OCI-LY1 (cell line): ENCODE results near the gene NEMF.
"Not testable (repeated sequence)": the region's sequence is repeated elsewhere in the genome, so short reads cannot be mapped to it uniquely, and the experiment has no call there.

Experiments used
- H2AFZ ChIP-seq: fragments of 200-600 bp; sonication (generic), shearing (Covaris generic); 2 replicates; pipeline ENCODE4 v1.6.0; 2014; ENCODE audit warnings: antibody characterized with exemption, mild to moderate bottlenecking, low read length
- H3F3A ChIP-seq: fragments of 200-600 bp; sonication (generic), shearing (Covaris generic); 2 replicates; pipeline ENCODE4 v1.6.0; 2014; ENCODE audit warnings: mild to moderate bottlenecking, antibody characterized with exemption, low read length, moderate library complexity; ENCODE audit not compliant: insufficient read depth
- H3K27ac ChIP-seq: fragments of 200-600 bp; sonication (generic); 2 replicates; pipeline ENCODE4 v1.5.1; 2014; ENCODE audit warnings: low read length, mixed run types, mild to moderate bottlenecking, low read depth; ENCODE audit not compliant: poor library complexity, severe bottlenecking
- H3K27me3 ChIP-seq: fragments of 200-600 bp; sonication (generic); 2 replicates; pipeline ENCODE4 v1.6.0; 2014; ENCODE audit warnings: antibody characterized with exemption, mild to moderate bottlenecking, low read length, moderate library complexity; ENCODE audit not compliant: insufficient read depth
- H3K36me3 ChIP-seq: fragments of 200-600 bp; sonication (generic); 2 replicates; pipeline ENCODE4 v1.6.1; 2014; ENCODE audit warnings: mild to moderate bottlenecking, antibody characterized with exemption, low read length, moderate library complexity, mixed read lengths; ENCODE audit not compliant: insufficient read depth
- H3K4me1 ChIP-seq: fragments of 200-600 bp; sonication (generic); 2 replicates; pipeline ENCODE4 v1.5.1; 2014; ENCODE audit warnings: mild to moderate bottlenecking, low read length, moderate library complexity; ENCODE audit not compliant: insufficient read depth, severe bottlenecking
- H3K4me2 ChIP-seq: fragments of 200-600 bp; sonication (generic), shearing (Covaris generic); 2 replicates; pipeline ENCODE4 v1.6.1; 2014; ENCODE audit warnings: low read length
- H3K4me3 ChIP-seq: fragments of 200-600 bp; sonication (generic); 2 replicates; pipeline ENCODE4 v1.5.1; 2014; ENCODE audit warnings: low read length, low read depth, mild to moderate bottlenecking, mixed read lengths; ENCODE audit not compliant: poor library complexity, severe bottlenecking
- H3K79me2 ChIP-seq: fragments of 200-600 bp; shearing (Covaris generic); 2 replicates; pipeline ENCODE4 v1.6.1; 2016; ENCODE audit warnings: mixed run types, low read length, mixed read lengths; ENCODE audit not compliant: insufficient read depth
- H3K9ac ChIP-seq: fragments of 200-600 bp; sonication (generic), shearing (Covaris generic); 2 replicates; pipeline ENCODE4 v1.6.1; 2014; ENCODE audit warnings: mild to moderate bottlenecking, low read length, mixed read lengths
- H3K9me2 ChIP-seq: fragments of 200-600 bp; sonication (generic), shearing (Covaris generic); 2 replicates; pipeline ENCODE4 v1.6.1; 2014; ENCODE audit warnings: low read depth, mild to moderate bottlenecking, low read length, mixed read lengths
- H3K9me3 ChIP-seq: fragments of 200-600 bp; shearing (Covaris generic); 2 replicates; pipeline ENCODE4 v1.6.1; 2014; ENCODE audit warnings: low read length, mixed read lengths
- H4K20me1 ChIP-seq: fragments of 200-600 bp; sonication (generic), shearing (Covaris generic); 2 replicates; pipeline ENCODE4 v1.6.0; 2016; ENCODE audit warnings: mild to moderate bottlenecking, low read length; ENCODE audit not compliant: insufficient read depth
- EZH2 ChIP-seq: fragments of 200-600 bp; sonication (generic), shearing (Covaris generic); IDR thresholded peaks from 2 replicates; pipeline ENCODE4 v1.8.0; 2017; ENCODE audit warnings: borderline replicate concordance, mixed run types, mild to moderate bottlenecking, antibody characterized with exemption, low read length, moderate library complexity, mixed read lengths
- TF ChIP-seq, protein P1 (sequence below): fragments of 200-600 bp; sonication (generic), shearing (Covaris generic); IDR thresholded peaks from 2 replicates; pipeline ENCODE4 v1.5.1; 2017; ENCODE audit warnings: mild to moderate bottlenecking, antibody characterized with exemption, low read length, moderate library complexity, mixed read lengths

NEMF gene

GRCh38 chr14:49745191-49745590 is 107.4 kb downstream of the NEMF start:
- H3K9me2 ChIP-seq: no peaks in the 10 kb centered on the region
- no peak overlapping the region for H3K27ac ChIP-seq
- no peaks in the 10 kb centered on the region for H3K9me3 ChIP-seq
- no peaks in the 10 kb centered on the region for H3K36me3 ChIP-seq
- H3K4me2 ChIP-seq: no peak overlapping the region
- H3K79me2 ChIP-seq: no peaks in the 10 kb centered on the region
- no peak overlapping the region for H3K4me3 ChIP-seq
- H3K27me3 ChIP-seq: no peaks in the 10 kb centered on the region
- H3F3A ChIP-seq: no peaks in the 10 kb centered on the region
- no peak overlapping the region for H3K9ac ChIP-seq
- no peak for TF ChIP-seq EZH2
- TF ChIP-seq, protein P1, sequence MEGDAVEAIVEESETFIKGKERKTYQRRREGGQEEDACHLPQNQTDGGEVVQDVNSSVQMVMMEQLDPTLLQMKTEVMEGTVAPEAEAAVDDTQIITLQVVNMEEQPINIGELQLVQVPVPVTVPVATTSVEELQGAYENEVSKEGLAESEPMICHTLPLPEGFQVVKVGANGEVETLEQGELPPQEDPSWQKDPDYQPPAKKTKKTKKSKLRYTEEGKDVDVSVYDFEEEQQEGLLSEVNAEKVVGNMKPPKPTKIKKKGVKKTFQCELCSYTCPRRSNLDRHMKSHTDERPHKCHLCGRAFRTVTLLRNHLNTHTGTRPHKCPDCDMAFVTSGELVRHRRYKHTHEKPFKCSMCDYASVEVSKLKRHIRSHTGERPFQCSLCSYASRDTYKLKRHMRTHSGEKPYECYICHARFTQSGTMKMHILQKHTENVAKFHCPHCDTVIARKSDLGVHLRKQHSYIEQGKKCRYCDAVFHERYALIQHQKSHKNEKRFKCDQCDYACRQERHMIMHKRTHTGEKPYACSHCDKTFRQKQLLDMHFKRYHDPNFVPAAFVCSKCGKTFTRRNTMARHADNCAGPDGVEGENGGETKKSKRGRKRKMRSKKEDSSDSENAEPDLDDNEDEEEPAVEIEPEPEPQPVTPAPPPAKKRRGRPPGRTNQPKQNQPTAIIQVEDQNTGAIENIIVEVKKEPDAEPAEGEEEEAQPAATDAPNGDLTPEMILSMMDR: no peak
- H3K4me1 ChIP-seq: no peaks in the 10 kb centered on the region
- no peak overlapping the region for H2AFZ ChIP-seq
- no peaks in the 10 kb centered on the region for H4K20me1 ChIP-seq

DNA sequence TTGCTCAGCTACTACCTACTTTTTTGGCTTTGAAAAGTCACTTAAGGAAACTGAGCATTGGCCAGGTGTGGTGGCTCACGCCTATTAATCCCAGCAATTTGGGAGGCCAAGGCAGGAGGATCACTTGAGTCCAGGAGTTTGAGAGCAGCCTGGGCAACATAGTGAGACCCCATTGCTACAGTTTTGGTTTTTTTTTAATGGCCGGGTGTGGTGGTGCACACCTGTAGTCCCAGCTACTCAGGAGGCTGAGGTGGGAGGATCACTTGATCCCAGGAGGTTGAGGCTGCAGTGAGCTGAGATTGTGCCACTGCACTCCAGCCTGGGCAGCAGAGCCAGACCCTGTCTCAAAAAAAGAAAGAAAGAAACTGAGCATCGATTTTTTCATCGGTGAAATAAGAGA is 116.9 kb downstream of the NEMF start:
- not testable (repeated sequence) for H4K20me1 ChIP-seq, H3K4me1 ChIP-seq, H3K4me3 ChIP-seq, H3K27me3 ChIP-seq, H2AFZ ChIP-seq, H3K4me2 ChIP-seq, H3K79me2 ChIP-seq, H3K27ac ChIP-seq, H3F3A ChIP-seq, H3K9me2 ChIP-seq, H3K36me3 ChIP-seq, H3K9ac ChIP-seq, H3K9me3 ChIP-seq

GRCh38 chr14:49733836-49734235 is 118.8 kb downstream of the NEMF start:
- no peak overlapping the region for H3K27ac ChIP-seq
- H3K79me2 ChIP-seq: no peaks in the 10 kb centered on the region
- no peak overlapping the region for H3K4me2 ChIP-seq
- H3K9me3 ChIP-seq: no peaks in the 10 kb centered on the region
- H3K4me3 ChIP-seq: no peak overlapping the region
- H3K9me2 ChIP-seq: no peaks in the 10 kb centered on the region
- no peaks in the 10 kb centered on the region for H3K27me3 ChIP-seq
- H2AFZ ChIP-seq: no peak overlapping the region
- no peaks in the 10 kb centered on the region for H3K36me3 ChIP-seq
- H4K20me1 ChIP-seq: no peaks in the 10 kb centered on the region
- no peak overlapping the region for H3K9ac ChIP-seq
- H3K4me1 ChIP-seq: no peaks in the 10 kb centered on the region
- TF ChIP-seq EZH2: no peak
- TF ChIP-seq, protein P1: no peak
- H3F3A ChIP-seq: no peaks in the 10 kb centered on the region

- no peaks in the 10 kb centered on the region for H3F3A ChIP-seq
- TF ChIP-seq EZH2: no peak
- TF ChIP-seq, protein P1: no peak
- H3K9me3 ChIP-seq: no peaks in the 10 kb centered on the region
- no peak overlapping the region for H3K27ac ChIP-seq
- no peaks in the 10 kb centered on the region for H3K27me3 ChIP-seq
- H3K36me3 ChIP-seq: no peaks in the 10 kb centered on the region
- H3K4me2 ChIP-seq: no peak overlapping the region
- no peak overlapping the region for H2AFZ ChIP-seq
- no peaks in the 10 kb centered on the region for H3K9me2 ChIP-seq
- H3K4me3 ChIP-seq: no peak overlapping the region
- no peaks in the 10 kb centered on the region for H3K4me1 ChIP-seq
- H3K79me2 ChIP-seq: no peaks in the 10 kb centered on the region
- no peak overlapping the region for H3K9ac ChIP-seq
- no peaks in the 10 kb centered on the region for H4K20me1 ChIP-seq
These were observed 119.7 kb downstream of the NEMF start for GRCh38 chr14:49732896-49733295.
